NCI-H2196 (cell line): Measurements from ENCODE around the gene COPE.
"Not testable (repeated sequence)": the region's sequence is repeated elsewhere in the genome, so short reads cannot be mapped to it uniquely, and the experiment has no call there.

ENCODE experiments used
- DNase-seq: peaks from one replicate; lab custom pipeline; 2025; ENCODE audit not compliant: unreplicated experiment; lab: John Stamatoyannopoulos, UW

The COPE gene

DNA sequence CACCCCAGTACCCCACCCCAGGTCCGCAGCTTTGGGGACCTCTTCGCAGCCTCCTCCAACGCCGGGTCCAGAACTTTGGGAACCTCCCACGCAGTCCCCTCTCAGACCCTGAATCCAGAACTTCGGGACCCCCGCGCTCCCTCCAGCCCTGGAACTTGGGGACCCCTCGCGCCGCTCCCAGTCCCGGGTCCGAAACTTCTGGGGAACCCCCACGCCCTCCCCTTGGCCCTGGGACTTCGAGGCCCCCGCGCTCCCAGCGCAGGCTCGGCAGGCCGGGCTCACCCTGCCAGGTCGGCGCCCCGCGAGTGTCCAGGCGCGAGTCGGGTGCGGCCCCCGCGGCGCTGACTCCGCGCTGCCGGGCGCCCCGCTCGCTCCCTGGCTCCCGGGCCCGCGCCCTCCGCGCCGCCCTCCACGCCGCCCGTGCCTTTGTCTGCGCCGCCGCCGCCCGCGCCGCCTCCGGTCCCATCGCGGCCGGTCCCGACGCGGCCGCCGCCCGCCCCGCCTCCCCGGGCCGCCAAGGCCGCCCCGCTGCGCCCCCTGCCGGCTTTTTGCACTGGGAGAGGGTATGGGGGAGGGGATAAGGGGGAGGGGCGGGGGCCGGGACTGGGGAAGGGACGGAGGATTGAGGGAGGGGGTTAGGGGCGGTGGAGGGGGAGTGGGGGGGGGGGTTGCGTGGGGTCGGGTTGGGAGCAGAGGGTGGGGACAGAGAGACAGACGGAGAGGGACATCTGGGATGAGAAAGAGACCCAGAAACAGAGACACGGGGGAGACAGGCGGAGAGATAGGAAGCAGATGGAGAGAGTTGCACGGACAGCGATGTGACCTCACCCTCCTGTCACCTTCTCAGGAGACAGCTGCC, 21.8 kb upstream of the COPE start, which contains the start of gene HOMER3:
HOMER3 (minus strand) TSS at position 449 of the 859 bp plus-strand sequence. CDS start 2,235 bp downstream, outside the sequence.
- DNase-seq: peak; percentile 86

DNA sequence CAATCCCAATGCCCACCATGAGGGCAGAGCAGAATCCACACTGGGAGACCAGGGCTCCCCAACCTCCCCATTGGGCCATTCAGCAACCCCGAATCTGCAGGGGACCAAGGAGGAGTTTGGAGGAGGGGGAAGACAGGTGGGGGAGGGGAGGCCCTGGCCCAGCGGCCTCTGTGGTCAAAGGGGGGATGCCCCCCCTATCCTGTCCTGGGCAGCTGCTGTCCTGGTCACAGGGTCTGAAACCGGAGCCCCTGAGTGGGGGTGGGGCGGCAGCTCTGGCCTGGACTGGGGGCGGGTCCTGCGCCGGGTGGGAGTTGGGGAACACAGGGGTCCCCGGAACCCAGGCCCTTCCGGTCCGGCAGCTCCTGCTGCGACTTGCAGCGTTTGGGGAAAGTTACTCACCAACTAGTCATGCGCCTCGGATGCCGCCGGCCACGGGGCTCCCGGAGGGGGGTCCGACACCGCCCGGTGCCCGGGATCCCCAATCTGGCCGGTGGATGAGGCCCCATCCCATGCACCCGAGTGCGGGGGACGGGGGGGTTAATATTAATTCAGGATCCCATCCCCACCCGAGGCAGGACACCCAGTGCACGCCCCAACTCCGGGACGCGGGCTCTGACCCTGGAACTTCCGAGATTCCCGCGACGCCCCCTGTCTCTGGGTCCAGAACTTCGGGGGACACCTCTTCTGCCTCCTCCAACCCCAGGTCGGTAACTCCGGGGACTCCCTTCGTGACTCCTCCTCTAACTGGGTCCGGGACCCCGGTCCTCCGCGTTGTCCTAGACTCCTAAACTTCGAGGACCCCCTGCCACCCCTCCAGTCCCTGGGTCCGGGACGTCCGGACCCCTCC, 21.0 kb upstream of the COPE start:
- peak; percentile 39 for DNase-seq

DNA sequence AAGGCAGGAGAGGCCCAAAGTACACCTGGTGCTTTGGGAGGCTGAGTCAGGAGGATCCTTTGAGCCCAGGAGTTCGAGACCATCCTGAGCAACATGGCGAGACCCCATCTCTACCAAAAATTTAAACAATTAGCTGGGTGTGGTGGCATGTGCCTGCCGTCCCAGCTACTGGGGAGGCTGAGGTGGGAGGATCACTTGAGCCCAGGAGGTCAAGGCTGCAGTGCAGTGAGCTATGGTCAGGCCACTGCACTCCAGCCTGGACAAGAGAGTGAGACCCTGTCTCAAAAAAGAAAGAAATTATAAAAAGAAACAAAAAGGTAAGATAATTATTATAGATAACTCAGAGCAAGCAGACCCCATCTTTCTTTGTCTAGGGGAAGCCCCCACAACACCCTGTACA, 20.0 kb upstream of the COPE start:
- DNase-seq: no peak

DNA sequence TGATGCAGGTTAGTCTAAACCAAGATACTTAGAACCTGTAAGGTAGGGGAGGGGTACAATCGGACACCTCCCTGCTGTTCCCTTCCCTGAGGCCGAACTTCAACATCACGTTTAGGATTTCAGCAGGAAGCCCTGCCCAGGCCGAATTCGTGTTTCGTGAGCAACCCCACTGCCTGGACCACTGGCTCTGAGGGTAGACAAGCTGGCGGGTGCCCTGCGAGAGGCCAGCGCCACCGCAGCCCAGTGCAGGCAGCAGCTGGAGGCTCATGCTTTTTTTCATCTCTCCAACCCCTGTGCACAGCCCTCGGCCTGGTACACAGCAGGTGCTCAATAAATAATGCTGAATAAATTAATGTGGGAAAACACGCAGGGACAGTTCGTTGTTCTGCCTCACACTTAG, 14.1 kb upstream of the COPE start:
- DNase-seq: no peak

DNA sequence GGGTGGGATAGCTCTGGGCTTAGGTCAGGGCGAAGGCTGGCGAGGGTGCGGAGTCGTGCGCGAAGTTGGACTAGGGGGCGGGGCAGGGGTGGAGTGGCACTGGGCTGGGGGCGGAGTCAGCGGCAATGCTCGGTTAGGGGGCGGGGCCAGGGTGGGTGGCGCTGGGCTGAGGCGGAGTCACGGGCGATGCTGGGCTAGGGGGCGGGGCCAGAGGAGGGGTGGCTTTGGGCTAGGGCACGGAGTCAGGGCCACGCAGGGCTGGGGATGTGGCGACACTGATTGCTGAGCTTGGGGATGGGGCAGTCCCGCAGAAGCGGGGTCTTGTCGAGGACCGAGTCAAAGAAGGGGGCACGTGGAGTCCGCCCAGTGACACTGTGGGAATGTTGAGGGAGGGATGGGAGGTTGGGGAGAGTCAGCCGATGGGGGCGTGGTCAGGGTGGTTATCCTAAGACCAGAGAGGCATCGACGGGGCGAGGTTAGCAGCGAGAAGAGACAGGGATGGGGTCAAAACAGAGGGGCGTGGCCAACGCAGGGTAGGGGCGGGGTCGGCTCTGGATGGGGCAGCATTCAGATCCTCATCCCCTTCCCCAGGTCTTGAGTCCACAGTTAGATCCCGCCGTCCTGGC, 13.1 kb upstream of the COPE start:
- DNase-seq: peak; percentile 47

DNA sequence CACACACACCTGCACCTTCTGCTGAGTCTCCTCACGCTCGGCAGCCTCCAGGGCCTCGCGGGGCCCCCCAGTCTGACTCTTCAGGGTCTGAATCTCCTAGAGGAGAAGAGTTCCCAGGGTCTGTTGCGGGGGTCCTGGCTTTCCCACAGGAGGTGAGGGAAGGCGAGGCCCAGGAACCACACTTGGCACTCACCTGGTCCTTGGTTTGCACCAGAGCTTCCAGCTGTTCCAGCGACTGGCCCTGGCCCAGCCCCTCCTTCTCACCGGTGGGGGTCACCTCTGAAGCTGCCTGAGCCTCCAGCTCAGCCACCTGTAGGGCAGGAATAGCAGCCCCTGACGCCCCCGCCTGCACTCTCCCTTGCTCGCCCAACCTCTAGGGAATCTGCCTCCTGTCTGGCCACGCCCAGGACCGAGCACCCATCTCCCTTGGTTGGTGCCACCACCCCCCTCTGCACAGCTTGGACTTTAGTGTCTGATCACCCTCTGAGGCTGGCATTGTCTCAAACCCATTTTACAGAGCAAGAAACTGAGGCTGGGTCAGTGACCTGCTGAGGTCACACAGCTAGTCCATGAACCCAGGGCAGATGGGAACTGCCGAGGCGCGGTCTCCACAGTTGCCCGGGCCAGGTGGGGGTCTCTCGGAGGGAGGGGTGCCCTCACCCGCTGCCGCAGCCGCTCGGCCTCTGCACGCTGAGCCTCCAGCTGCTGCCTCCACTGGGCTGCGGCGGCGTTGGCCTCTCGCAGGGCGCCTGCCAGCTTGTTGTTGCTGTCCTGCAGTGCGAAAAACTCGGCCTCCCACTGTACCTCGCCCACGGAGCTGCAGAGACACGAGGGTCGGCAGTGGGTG, 12.4 kb upstream of the COPE start:
- no peak for DNase-seq

DNA sequence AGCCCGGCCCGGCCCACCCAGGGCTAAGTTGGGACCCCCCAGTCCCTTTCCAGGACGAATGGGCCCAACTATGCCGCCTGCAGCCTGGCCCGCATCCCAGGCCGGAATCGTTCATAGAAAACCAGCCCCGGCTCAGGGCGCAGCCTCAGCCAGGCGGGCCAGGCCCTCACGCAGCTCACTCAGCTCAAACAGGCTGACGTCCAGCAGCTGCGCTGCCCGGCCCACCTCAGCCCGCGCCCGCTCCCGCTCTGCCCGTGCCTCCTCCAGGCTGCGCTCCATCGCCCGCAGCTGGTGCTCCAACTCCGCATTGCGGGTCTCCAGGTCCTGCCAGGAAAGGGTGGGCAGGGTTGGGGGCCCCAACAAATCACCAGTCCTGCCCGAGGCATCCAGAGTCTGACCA, 10.1 kb upstream of the COPE start:
- no peak for DNase-seq

DNA sequence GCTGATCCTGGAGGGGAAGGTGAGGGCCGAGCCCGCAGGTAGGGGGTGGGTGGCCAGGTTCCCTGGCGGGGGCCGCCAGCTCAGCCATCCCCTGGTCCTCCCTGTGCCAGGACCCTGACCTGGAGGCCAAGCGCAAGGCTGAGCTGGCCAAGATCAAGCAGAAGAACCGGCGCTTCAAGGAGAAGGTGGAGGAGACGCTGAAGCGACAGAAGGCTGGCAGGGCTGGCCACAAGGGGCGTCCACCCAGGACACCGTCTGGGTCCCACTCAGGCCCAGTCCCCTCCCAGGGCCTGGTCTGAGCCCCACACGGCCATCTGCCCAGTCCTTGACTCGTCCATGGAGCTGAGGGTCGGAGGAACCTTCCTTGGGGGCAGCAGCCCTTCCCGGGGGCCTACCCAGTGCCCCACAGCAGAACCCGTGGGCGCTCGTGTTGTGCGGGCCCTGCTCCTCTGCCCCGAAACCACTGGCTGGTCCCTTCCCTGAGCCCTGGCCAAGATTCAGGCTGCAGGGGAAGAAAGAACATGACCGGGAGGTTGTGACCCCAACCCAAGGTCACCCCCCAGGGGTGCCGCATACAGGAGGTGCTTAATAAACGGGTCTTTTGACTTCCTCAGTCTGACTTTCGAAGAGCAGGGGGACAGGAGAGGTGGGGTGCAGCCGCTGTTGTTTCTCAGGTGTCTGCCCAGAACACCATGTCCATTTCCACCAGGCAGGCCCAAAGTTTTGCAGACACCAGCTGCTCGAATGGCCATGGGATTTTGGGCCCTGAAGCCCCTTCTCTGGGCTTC, 9.0 kb upstream of the COPE start:
- DNase-seq: no peak

DNA sequence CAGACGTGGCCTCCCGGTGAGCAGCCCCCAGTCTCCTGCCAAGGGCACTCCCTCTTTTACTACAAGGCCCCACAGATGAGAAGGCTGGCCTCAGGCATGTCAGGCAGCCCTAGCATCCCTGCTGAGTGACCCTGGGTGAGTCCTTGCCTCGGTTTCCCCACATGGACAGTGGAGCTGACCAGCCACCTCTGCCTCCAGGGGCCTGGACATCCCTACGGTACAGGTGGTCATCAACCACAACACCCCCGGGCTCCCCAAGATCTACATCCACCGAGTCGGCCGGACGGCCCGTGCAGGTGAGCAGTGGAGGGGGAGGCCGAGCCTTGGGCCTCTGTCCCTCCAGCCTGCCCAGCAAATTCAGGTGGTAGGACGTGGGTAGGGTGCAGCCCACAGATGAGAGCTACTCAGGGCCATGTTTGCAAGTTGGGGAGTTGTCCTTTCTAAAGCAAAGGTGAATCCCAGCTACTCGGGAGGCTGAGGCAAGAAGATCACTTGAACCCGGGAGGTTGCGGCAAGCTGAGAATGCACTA, 5.6 kb upstream of the COPE start:
- no peak for DNase-seq

DNA sequence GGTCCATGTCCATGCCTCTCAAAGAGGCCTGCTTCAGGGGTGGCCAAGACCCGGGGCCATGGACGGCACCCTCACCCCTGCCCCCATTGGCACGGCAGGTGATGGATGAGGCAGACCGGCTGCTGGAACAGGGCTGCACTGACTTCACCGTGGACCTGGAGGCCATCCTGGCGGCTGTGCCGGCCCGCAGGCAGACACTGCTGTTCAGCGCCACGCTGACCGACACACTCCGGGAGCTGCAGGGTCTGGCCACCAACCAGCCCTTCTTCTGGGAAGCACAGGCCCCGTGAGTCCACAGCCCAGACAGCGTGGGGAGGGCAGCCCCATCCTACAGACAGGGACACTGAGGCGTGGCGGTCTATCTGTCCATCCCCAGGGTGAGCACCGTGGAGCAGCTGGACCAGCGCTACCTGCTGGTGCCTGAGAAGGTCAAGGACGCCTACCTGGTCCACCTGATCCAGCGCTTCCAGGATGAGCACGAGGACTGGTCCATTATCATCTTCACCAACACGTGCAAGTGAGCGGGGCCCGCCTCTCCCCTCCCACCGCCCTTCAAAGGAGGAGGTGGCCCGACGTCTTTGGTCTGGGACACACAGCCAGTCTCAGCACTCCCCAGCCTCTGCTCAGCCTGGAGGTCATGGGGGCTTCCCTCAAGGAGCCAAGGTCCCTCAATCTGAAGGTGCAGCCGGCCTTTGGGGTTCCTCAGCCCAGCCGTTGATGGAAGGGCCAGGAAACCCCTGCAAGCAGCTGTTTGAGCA, 3.2 kb upstream of the COPE start:
- DNase-seq: no peak

DNA sequence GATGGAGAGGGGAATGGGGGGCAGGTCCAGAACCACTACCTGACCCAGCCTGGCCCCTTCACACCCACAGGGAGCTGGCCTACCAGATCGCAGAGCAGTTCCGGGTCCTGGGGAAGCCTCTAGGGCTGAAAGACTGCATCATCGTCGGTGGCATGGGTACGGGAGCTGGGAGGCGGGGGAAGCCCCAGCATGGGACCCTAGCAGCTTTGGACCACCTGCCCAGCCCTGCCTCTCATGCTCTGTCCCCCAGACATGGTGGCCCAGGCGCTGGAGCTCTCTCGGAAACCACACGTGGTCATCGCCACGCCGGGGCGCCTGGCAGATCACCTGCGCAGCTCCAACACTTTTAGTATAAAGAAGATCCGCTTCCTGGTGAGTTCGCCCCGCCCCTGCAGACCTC, 2.4 kb upstream of the COPE start:
- no peak for DNase-seq

DNA sequence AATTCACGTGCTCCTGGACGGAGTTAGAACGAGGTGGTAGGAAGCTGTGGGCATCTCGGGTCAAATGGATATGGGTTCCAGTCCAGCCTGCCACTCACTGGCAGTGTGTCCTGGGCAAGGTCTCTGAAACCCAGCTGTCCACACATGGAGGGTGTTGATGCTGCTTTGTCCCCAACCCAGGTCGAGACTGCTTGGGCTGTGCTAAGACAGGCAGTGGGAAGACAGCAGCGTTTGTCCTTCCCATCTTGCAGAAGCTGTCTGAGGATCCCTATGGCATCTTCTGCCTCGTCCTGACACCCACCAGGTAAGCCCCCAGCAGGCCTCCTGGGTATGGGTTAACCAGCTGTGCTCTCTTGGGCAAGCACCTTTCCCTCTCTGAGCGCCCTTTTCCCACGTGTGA, 1.2 kb upstream of the COPE start:
- DNase-seq: no peak

DNA sequence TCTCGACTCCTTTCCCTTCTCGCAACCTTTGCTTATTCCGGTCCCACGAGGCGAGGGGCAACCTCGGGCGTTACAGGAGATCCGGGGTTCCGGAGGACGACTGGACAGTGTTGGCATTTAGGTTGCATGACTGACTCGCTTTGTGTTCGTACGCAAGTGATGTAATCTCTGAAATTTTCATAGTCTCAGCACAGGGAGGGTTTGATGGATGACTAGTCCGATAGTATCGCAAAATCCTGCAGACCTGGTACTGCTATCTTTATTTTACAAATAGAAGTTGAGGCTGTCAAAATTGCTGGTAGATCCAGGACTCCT, 670 bp upstream of the COPE start:
- no peak for DNase-seq

DNA sequence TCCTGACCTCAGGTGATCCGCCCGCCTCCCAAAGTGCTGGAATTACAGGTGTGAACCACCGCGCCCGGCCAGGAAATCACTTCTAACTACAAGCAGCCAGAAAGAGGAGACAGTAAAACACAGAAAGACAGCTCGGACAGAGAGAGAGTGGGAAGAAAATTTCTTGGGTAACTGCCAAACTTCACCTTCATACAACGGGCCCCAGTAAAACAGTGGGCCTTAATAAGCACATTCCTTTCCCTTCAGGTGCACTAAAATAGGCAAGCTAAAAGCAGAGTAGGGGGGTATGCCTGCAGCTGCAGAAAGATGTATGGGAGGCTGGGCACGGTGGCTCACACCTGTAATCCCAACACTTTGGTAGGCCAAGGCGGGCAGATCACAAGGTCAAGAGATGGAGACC, 1.6 kb downstream of the COPE start:
- not testable (repeated sequence) for DNase-seq

DNA sequence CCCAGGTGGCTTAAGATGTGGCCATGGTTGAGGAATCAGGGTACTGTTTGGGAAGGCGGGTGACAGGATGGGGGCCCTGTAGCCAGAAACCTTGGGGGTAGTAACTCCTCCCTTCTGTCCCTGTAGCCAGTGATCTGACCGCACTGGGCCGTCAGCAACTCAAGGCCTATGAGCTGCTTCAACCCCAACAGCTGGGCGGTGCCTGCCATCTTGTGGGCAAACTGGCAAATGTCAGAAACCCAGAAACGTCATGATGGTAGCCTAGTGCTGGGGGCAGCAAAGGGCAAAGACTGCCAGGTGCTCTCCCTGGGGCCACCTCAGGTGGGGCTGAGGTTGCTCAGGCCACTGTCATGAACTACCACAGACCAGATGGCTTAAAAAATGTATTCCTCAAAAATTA, 3.5 kb downstream of the COPE start:
- DNase-seq: peak; percentile 78

DNA sequence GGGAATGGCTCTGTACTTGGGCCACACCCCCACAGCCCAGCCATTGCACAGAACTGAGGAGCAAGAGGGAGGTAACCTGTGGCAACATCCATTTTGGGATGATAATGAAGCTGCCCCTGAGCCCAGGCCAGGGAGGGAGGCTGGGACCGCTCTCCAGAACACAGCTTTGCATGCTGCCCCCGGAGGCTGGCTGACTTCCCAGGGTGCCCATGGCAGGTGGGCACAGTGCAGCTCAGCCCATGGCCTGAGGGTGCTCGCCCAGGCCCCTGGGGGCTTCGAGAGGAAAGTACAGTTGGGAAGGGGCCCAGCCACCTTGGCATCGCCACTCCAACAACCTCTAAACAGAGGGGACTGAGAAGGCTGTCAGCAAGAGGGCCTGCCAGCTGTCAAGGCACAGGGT, 5.7 kb downstream of the COPE start:
- no peak for DNase-seq

DNA sequence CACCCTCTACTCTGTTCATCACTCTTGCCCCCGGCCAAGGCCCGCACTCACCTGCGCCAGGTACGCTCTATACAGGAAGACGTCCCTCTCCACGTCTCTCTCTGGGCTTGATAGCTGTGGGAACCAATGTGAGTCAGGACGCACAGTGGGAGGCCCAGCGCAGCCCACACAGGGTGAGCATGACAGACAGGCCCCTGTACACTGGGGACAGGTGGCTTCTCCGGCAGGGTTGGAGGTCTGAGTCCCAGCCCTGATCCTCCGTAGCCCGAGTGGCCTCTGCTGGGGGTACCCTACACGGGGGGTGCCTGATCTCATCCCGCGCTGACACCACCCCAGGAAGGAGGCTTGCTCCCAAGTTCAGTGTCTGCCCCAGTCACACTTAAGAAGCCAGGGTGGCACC, 6.3 kb downstream of the COPE start:
- DNase-seq: no peak

DNA sequence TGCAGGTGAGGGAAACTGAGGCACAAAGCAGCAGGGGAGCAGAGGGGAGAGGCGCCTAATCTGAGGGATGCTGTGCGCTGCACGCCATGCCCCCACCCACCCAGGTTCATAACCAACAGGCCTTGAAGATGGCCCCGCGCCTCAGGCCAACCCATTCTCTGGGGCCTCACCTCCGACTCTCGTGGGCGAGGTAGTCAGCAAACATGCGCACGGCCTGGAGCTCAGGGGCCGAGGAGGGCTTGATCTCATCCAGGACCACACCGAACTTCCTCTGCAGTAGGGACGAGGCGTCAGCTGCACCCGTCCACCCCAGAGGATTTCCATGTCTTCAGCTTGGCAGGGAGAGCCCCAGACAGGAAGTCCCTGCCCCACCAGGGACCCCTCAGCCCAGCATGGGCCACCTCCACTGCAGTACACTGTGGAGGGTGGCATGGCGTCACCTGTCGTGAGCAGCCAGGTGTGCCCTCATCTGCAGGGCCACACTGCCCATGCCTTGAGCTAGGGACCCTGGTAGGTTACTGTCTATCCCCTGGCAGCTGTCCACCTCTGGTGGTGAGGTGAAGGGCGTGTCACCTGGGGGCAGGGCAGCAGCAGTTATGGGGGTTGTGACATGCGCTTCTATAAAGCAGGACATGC, 8.3 kb downstream of the COPE start:
- DNase-seq: no peak

DNA sequence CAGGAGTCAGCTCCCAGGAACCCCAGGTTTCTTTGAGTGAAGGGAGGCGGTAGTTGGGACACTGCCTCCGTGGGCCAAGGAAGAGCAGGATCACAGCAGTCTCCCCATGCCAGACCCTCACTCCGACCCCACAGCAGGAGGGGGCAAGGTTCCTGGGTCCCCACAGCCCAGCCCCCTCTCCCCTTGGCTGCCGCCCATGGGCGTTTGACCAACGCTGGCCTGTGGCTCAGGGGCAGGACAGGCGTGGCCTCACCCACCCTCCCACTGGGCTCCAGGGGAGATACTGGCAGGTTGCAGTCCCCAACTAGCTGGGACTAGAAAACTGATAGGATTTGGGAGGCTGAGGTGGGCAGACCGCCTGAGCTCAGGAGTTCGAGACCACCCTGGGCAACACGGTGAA, 9.2 kb downstream of the COPE start:
- DNase-seq: no peak
